HG02571 (cell line): Measurements from ENCODE around the gene FGD6.

Experiments used
- ATAC-seq: cut with Tn5 transposase; IDR thresholded peaks from one replicate; pipeline ENCODE4 v1.9.1; 2021; ENCODE audit warnings: mild to moderate bottlenecking, moderate library complexity; ENCODE audit not compliant: unreplicated experiment

Gene FGD6

GRCh38 chr12:95034750-95035149, 182.5 kb downstream of the FGD6 start:
- ATAC-seq = no peak
